ENCODE data around the gene TAGLN2. TPM values are rescaled to one million over a fixed set of nuclear protein-coding genes. Genes with fewer than 3 reads are reported as not detected.

The TAGLN2 gene
- total and polyA plus RNA-seq, 10 of the 15 experiments (the other 5 are each of a cell fraction or from before 2014, with no cell fraction given) = 155 to 611 (median 363) TPM

- TF ChIP-seq ZBTB11 (CRISPR knock-in tag; IDR thresholded peaks at IDR 0.05) (no peak), RELA (IDR thresholded peaks at IDR 0.05; ENCODE audit: borderline replicate concordance, partially characterized antibody) (peak; percentile 87), CBX3 (IDR thresholded peaks at IDR 0.05; ENCODE audit: borderline replicate concordance, low read depth) (no peak), ATF2 (IDR thresholded peaks at IDR 0.05; ENCODE audit: low read length) (peak; percentile 63; the same call in 1 of the 2 replicates), PKNOX1 (IDR thresholded peaks at IDR 0.05) (peak; percentile 41; the same call in 1 of the 2 replicates), SRF (IDR thresholded peaks at IDR 0.05; ENCODE audit: low read depth in 2 of 2, low read length in 2 of 2) (no peak), NRF1 (conservative IDR thresholded peaks at IDR 0.05; ENCODE audit: low read depth, low read length) (no peak), ATF3 (IDR thresholded peaks at IDR 0.05; ENCODE audit: borderline replicate concordance, extremely low read depth, low read depth, low read length) (no peak), FOS (IDR thresholded peaks at IDR 0.05; ENCODE audit: borderline replicate concordance, extremely low read depth, insufficient read length) (no peak), POU2F2 (IDR thresholded peaks at IDR 0.05; ENCODE audit: borderline replicate concordance, low read depth, low read length) (peak; percentile 90; the same call in 2 of the 3 replicates), TBL1XR1 (IDR thresholded peaks at IDR 0.05; ENCODE audit: low read depth, low read length) (peak; percentile 98), RELB (IDR thresholded peaks at IDR 0.05; ENCODE audit: low read depth) (peak; percentile 97), SMARCA5 (IDR thresholded peaks at IDR 0.05) (peak; percentile 80), ZSCAN29 (IDR thresholded peaks at IDR 0.05) (no peak), DPF2 (IDR thresholded peaks at IDR 0.05) (peak; percentile 93), RBBP5 (conservative IDR thresholded peaks at IDR 0.05) (no peak), BMI1 (IDR thresholded peaks at IDR 0.05; ENCODE audit: borderline replicate concordance) (peak; percentile 97), CBX5 (IDR thresholded peaks at IDR 0.05; ENCODE audit: low read depth) (no peak), BACH1 (IDR thresholded peaks at IDR 0.05; ENCODE audit: borderline replicate concordance) (peak; percentile 44; the same call in 1 of the 2 replicates), NFXL1 (IDR thresholded peaks at IDR 0.05; ENCODE audit: borderline replicate concordance) (no peak), MTA2 (IDR thresholded peaks at IDR 0.05; ENCODE audit: low read depth) (peak; percentile 87)
Observed at GRCh38 chr1:159923203-159924024, 1.9 kb downstream of the TAGLN2 start (continued).

Measured in GM12878 (cell line).